ENCODE measurements around the gene ZXDB. TPM values are rescaled to one million over a fixed set of nuclear protein-coding genes. Genes with fewer than 3 reads are reported as not detected.

Gene ZXDB
- total and polyA plus RNA-seq, 2 of the 13 experiments (the other 11 are each of a cell fraction or from before 2014, with no cell fraction given) = 4.5 to 9.0 TPM

DNA sequence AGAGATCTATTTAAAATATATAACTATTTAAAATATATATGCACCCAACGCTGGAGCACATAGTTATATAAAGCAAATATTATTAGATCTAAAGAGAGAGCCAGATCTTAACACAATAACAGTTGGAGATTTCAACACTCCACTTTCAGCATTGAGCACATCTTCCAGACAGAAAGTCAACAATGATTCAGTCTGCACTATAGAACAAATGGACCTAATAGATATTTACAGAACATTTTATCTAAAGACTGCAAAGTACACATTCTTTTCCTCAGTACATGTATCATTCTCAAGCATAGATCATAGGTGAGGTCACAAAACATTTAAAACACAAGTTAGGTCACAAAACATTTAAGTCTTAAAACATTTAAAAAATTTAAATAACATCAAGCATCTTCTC is 51.9 kb downstream of the ZXDB start (continued):
- TF ChIP-seq ZNF460 (CRISPR knock-in tag; IDR thresholded peaks at IDR 0.05; ENCODE audit: borderline replicate concordance) = no peak
- TF ChIP-seq ATF7-NPFF (CRISPR knock-in tag; IDR thresholded peaks at IDR 0.05; ENCODE audit: low read depth) = no peak
- TF ChIP-seq PAXIP1 (CRISPR knock-in tag; conservative IDR thresholded peaks at IDR 0.05) = peak; percentile 48
- peak; percentile 87 for TF ChIP-seq FOXA3 (CRISPR knock-in tag; IDR thresholded peaks at IDR 0.05)
- peak; percentile 74; the same call in 1 of the 2 replicates for TF ChIP-seq SOX5 (CRISPR knock-in tag; IDR thresholded peaks at IDR 0.05; ENCODE audit: borderline replicate concordance)
- TF ChIP-seq ARID2 (CRISPR knock-in tag; IDR thresholded peaks at IDR 0.05; ENCODE audit: borderline replicate concordance) = no peak
- TF ChIP-seq GABPA (IDR thresholded peaks at IDR 0.05; ENCODE audit: low read depth, low read length) = no peak
- TF ChIP-seq GABPA (CRISPR knock-in tag; IDR thresholded peaks at IDR 0.05; ENCODE audit: low read depth) = no peak
- no peak for TF ChIP-seq ZNF326 (CRISPR knock-in tag; IDR thresholded peaks at IDR 0.05; ENCODE audit: borderline replicate concordance)
- TF ChIP-seq ARID3A (IDR thresholded peaks at IDR 0.05; ENCODE audit: low read depth, low read length) = peak; percentile 74
- no peak for TF ChIP-seq HIVEP1 (CRISPR knock-in tag; IDR thresholded peaks at IDR 0.05)
- no peak for TF ChIP-seq THRA (CRISPR knock-in tag; IDR thresholded peaks at IDR 0.05; ENCODE audit: borderline replicate concordance)
- no peak for TF ChIP-seq GPBP1L1 (CRISPR knock-in tag; IDR thresholded peaks at IDR 0.05)
- TF ChIP-seq NFIC (IDR thresholded peaks at IDR 0.05; ENCODE audit: low read length) = peak; percentile 44; the same call in 1 of the 2 replicates
- no peak for TF ChIP-seq SRY (CRISPR knock-in tag; IDR thresholded peaks at IDR 0.05)
- TF ChIP-seq, protein P1, sequence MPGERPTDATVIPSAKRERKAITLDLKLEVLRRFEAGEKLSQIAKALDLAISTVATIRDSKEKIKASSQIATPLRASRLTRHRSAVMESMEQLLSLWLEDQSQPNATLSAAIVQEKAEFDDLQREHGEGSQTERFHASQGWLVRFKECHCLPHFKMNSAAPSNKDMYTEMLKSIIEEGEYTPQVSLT (CRISPR knock-in tag; IDR thresholded peaks at IDR 0.05; ENCODE audit: borderline replicate concordance, low read depth) = no peak
- TF ChIP-seq MAFK (conservative IDR thresholded peaks at IDR 0.05 in 1 of 2, IDR thresholded peaks at IDR 0.05 in 1 of 2; ENCODE audit: low read length in 2 of 2) = no peak
- no peak for TF ChIP-seq ZNF121 (CRISPR knock-in tag; IDR thresholded peaks at IDR 0.05)
- no peak for TF ChIP-seq SRSF1 (optimal IDR thresholded peaks at IDR 0.05; ENCODE audit: low read depth, low read length)
- no peak for TF ChIP-seq HNRNPK (IDR thresholded peaks at IDR 0.05; ENCODE audit: low read depth, low read length, poor library complexity, severe bottlenecking)
